ENCODE measurements around the gene AGBL1.

The AGBL1 gene

DNA sequence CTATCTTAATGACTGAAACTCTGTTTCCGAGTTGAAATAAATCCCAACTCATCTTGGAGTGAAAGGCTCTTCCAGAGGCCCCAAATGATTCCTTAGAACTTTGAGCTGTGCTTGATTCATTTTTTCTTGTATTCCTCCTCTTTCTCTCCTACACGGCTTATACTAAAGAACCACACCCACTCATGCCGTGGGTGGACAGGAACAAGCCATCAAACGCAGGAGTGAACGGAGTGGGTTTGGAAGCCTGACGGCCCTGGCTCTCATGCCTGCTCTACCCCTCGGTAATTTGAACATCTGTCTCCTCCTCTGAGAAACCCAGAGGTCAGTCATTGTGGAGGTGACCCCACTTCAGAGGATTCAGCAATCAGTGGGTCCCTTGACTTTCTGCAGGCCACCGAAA, 236.5 kb downstream of the AGBL1 start:
- TF ChIP-seq CTCF (conservative IDR thresholded peaks at IDR 0.05; ENCODE audit: low read depth, low read length): no peak
- Histone ChIP-seq H4K20me1 (ENCODE audit: insufficient read depth) (no peaks in the 10 kb centered on the region), H3K79me2 (ENCODE audit: insufficient read depth, low read depth) (no peaks in the 10 kb centered on the region), H3K4me1 (ENCODE audit: low read depth, poor library complexity, severe bottlenecking) (no peaks in the 10 kb centered on the region), H3K9ac (no peak overlapping the region), H3K27ac (no peak overlapping the region), H2AFZ (ENCODE audit: low read depth) (no peak overlapping the region), H3K27me3 (ENCODE audit: insufficient read depth, low read depth) (no peaks in the 10 kb centered on the region), H3K4me3 (IDR thresholded peaks at IDR 0.05; ENCODE audit: insufficient read depth, low read depth, low read length) (no peak overlapping the region), H3K4me2 (no peak overlapping the region), H3K36me3 (ENCODE audit: insufficient read depth) (no peaks in the 10 kb centered on the region)

DNA sequence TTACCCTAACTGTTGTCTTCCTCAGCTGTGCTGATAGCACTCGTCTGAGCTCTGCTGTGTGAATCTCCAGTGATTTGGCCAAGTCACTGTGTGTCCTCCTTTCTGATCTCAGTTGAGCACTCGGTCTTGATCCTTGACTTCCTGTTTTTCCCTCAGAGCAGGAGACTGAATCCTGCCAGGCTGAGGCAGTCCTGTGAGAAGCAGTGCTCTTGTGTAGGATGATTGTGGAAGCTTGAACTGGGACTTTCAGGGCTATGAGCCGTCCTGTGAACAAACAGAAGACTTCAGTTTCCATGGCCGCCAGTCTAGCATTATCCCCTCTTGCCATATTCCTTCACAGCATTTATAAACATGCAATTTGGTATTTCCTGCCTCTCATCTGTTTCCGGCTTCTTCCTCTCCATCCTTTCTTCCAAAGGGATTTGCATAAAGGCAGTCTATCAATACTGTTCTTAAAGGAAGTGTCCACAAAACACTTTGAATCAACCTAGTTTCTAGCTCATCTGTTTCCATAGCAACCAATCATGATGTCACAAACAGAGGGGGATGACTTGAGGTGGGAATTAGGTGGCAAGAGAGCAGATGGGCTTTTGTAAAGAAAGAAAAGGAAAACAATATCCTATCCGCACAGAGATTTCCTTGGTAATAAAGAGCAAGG, 237.2 kb downstream of the AGBL1 start:
- Histone ChIP-seq H3K27me3 (ENCODE audit: insufficient read depth, low read depth) (no peaks in the 10 kb centered on the region), H3K79me2 (ENCODE audit: insufficient read depth, low read depth) (no peaks in the 10 kb centered on the region), H3K9ac (no peak overlapping the region), H3K36me3 (ENCODE audit: insufficient read depth) (no peaks in the 10 kb centered on the region), H3K4me3 (IDR thresholded peaks at IDR 0.05; ENCODE audit: insufficient read depth, low read depth, low read length) (no peak overlapping the region), H3K27ac (no peak overlapping the region), H4K20me1 (ENCODE audit: insufficient read depth) (no peaks in the 10 kb centered on the region), H3K4me2 (no peak overlapping the region), H3K4me1 (ENCODE audit: low read depth, poor library complexity, severe bottlenecking) (no peaks in the 10 kb centered on the region), H2AFZ (ENCODE audit: low read depth) (no peak overlapping the region)
- TF ChIP-seq CTCF (conservative IDR thresholded peaks at IDR 0.05; ENCODE audit: low read depth, low read length): no peak

- H3K4me3 ChIP-seq (IDR thresholded peaks at IDR 0.05; ENCODE audit: insufficient read depth, low read depth, low read length): no peak overlapping the region
- no peaks in the 10 kb centered on the region for H3K4me1 ChIP-seq (ENCODE audit: low read depth, poor library complexity, severe bottlenecking)
- no peaks in the 10 kb centered on the region for H3K79me2 ChIP-seq (ENCODE audit: insufficient read depth, low read depth)
- H3K27me3 ChIP-seq (ENCODE audit: insufficient read depth, low read depth): no peaks in the 10 kb centered on the region
- no peaks in the 10 kb centered on the region for H4K20me1 ChIP-seq (ENCODE audit: insufficient read depth)
- TF ChIP-seq CTCF (conservative IDR thresholded peaks at IDR 0.05; ENCODE audit: low read depth, low read length): no peak
- no peak overlapping the region for H2AFZ ChIP-seq (ENCODE audit: low read depth)
- no peaks in the 10 kb centered on the region for H3K36me3 ChIP-seq (ENCODE audit: insufficient read depth)
- no peak overlapping the region for H3K4me2 ChIP-seq
- no peak overlapping the region for H3K9ac ChIP-seq
- no peak overlapping the region for H3K27ac ChIP-seq
These were observed 237.7 kb downstream of the AGBL1 start for GRCh38 chr15:86317384-86317740.

- no peaks in the 10 kb centered on the region for H4K20me1 ChIP-seq (ENCODE audit: insufficient read depth)
- no peak for TF ChIP-seq CTCF (conservative IDR thresholded peaks at IDR 0.05; ENCODE audit: low read depth, low read length)
- no peaks in the 10 kb centered on the region for H3K27me3 ChIP-seq (ENCODE audit: insufficient read depth, low read depth)
- no peak overlapping the region for H3K9ac ChIP-seq
- no peak overlapping the region for H3K4me3 ChIP-seq (IDR thresholded peaks at IDR 0.05; ENCODE audit: insufficient read depth, low read depth, low read length)
- no peaks in the 10 kb centered on the region for H3K4me1 ChIP-seq (ENCODE audit: low read depth, poor library complexity, severe bottlenecking)
- no peak overlapping the region for H3K4me2 ChIP-seq
- H3K79me2 ChIP-seq (ENCODE audit: insufficient read depth, low read depth): no peaks in the 10 kb centered on the region
- no peak overlapping the region for H3K27ac ChIP-seq
- H3K36me3 ChIP-seq (ENCODE audit: insufficient read depth): no peaks in the 10 kb centered on the region
- no peak overlapping the region for H2AFZ ChIP-seq (ENCODE audit: low read depth)
These were observed 243.0 kb downstream of the AGBL1 start for GRCh38 chr15:86322629-86323028.
